Smooth muscle cell of the coronary artery (primary cell): ENCODE results near the gene POLR2M. TPM values are rescaled to one million over a fixed set of nuclear protein-coding genes. Genes with fewer than 3 reads are reported as not detected.

Experiments used
- total RNA-seq: library from RNA; depleted of rRNA; stranded (reverse); fragments of >200 nt; gene quantifications from 2 replicates; pipeline ENCODE4 v1.2.3, GENCODE V29; 2014; ENCODE audit warnings: low replicate concordance

POLR2M gene
- 67.4 and 170 TPM in 2 replicates for total RNA-seq

DNA sequence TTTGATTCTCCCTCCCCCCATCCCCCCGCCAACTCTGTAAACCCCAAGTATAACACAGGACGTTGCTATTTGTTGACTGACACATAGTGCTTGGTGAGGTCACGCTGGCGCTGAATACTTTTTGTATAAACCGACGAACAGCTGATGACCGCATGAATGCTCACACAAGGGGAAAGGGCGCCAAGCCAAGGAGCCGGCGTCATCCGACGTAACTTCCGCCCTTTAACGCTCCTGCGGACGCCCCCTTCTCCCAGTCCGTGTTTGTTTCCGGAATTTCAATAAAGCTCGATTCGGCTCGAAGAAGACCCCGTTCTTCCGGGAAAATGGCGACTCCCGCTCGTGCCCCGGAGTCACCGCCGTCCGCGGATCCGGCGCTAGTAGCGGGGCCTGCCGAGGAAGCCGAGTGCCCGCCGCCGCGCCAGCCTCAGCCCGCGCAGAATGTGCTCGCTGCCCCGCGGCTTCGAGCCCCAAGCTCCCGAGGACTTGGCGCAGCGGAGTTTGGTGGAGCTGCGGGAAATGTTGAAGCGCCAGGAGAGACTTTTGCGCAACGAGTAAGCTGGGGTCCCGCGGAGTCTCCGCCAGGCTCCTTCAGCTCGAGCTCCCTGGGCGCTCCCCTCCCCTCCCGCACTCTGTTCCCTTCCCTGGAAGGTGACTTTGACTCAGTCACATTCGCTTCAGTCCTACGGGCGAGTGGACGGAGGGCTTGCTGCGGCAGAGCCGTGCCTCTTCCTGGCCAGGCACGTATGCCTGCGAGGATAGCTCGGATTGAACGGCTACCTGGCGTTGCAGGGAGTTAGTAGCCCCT, at the start of gene POLR2M:
POLR2M (plus strand) TSS at position 310 of the 805 bp plus-strand sequence; CDS start at position 439, 129 bp downstream.

Other genes starting within 250 kb of the POLR2M start
- 0.35 TPM in 1 of 2 replicates, not detected in the other for gene MYZAP, start 114.8 kb upstream of the POLR2M start, total RNA-seq